CD4-positive, alpha-beta T cell treated with Interleukin-4 for 4 hours (primary cell): ENCODE results near the gene BBIP1.
"Not testable (repeated sequence)": the region's sequence is repeated elsewhere in the genome, so short reads cannot be mapped to it uniquely, and the experiment has no call there.

Experiments used
- DNase-seq: peaks from one replicate; pipeline ENCODE4 v3.0.0-alpha.2; 2020

The BBIP1 gene

GRCh38 chr10:110881905-110882304 lies 37.1 kb downstream of the BBIP1 start:
- DNase-seq: no peak

GRCh38 chr10:110881247-110881646 lies 37.7 kb downstream of the BBIP1 start:
- no peak for DNase-seq

- DNase-seq: no peak
These were observed 39.0 kb downstream of the BBIP1 start for GRCh38 chr10:110880012-110880411.

- DNase-seq: no peak
These were observed 42.2 kb downstream of the BBIP1 start for GRCh38 chr10:110876788-110877187.

- no peak for DNase-seq
These were observed 43.0 kb downstream of the BBIP1 start for GRCh38 chr10:110876000-110876399.

GRCh38 chr10:110873951-110874350 lies 45.0 kb downstream of the BBIP1 start:
- DNase-seq: no peak

- no peak for DNase-seq
These were observed 45.7 kb downstream of the BBIP1 start for GRCh38 chr10:110872984-110873923.

GRCh38 chr10:110872145-110872983 lies 46.6 kb downstream of the BBIP1 start:
- DNase-seq: peak; percentile 84

GRCh38 chr10:110871298-110872084 lies 47.5 kb downstream of the BBIP1 start, which contains the start of gene PDCD4:
Gene PDCD4, plus strand, starts transcription at chr10:110871928. Its CDS starts 4,100 bp downstream, at chr10:110876028.
- peak; percentile 94 for DNase-seq

GRCh38 chr10:110870823-110871297 lies 48.1 kb downstream of the BBIP1 start:
- DNase-seq: no peak

GRCh38 chr10:110868981-110869380 lies 50.0 kb downstream of the BBIP1 start:
- peak; percentile 66 for DNase-seq

GRCh38 chr10:110867807-110868465 lies 51.0 kb downstream of the BBIP1 start:
- DNase-seq: peak; percentile 46

- DNase-seq: not testable (repeated sequence)
These were observed 51.8 kb downstream of the BBIP1 start for GRCh38 chr10:110867011-110867806.

- DNase-seq: no peak
These were observed 53.0 kb downstream of the BBIP1 start for GRCh38 chr10:110865809-110866482.

- no peak for DNase-seq
These were observed 53.7 kb downstream of the BBIP1 start for GRCh38 chr10:110865186-110865808.

GRCh38 chr10:110864662-110865140 lies 54.3 kb downstream of the BBIP1 start:
- peak; percentile 92 for DNase-seq

- DNase-seq: no peak
These were observed 55.0 kb downstream of the BBIP1 start for GRCh38 chr10:110863956-110864355.

- DNase-seq: no peak
These were observed 55.6 kb downstream of the BBIP1 start for GRCh38 chr10:110863361-110863760.

- DNase-seq: no peak
These were observed 56.0 kb downstream of the BBIP1 start for GRCh38 chr10:110862961-110863360.
